GM19468 (cell line): ENCODE data around the gene FRY.

Experiments used
- ATAC-seq: cut with Tn5 transposase; IDR thresholded peaks from one replicate; pipeline ENCODE4 v1.9.1; 2021; ENCODE audit warnings: mild to moderate bottlenecking, moderate library complexity, moderate number of reproducible peaks; ENCODE audit not compliant: unreplicated experiment; ENCODE audit errors: extremely low read depth

The FRY gene

DNA sequence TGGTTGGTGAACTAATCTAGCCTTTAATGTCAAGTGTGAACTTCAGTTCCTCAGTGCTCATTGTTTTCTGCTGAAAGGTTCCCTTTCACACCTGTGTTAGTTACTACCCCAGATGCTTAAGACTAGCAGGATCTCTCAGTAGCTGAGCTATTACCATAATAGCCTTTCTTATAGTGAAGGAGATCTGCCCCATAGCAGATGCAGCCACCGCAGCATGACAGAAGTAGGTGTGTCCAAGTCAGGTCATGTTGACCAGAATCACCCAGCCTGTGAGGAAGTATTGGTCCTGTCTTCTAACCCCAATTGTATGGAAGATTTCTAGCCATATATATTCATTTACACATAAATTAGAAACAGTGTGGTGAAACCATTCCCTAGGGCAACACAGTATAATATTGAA, 246.3 kb downstream of the FRY start:
- no peak for ATAC-seq

DNA sequence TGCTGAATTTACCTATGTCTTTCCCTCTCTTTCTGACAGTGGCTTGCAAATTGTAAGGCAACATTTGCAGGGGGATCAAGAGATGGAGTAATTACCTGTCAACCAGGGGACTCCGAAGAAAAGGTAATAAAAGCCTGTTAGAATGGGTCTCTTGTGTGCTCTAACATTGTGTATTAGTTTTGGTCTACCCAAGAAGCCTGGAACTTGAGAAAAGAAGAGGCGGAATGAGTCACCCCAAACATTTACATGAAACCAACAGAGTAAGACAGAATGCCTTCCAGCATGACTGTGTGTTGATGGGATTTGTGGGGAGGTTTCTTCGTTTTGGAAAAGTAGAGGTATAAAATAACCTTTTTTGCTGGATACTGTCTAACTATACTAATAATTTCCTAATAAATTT, 246.9 kb downstream of the FRY start:
- no peak for ATAC-seq

DNA sequence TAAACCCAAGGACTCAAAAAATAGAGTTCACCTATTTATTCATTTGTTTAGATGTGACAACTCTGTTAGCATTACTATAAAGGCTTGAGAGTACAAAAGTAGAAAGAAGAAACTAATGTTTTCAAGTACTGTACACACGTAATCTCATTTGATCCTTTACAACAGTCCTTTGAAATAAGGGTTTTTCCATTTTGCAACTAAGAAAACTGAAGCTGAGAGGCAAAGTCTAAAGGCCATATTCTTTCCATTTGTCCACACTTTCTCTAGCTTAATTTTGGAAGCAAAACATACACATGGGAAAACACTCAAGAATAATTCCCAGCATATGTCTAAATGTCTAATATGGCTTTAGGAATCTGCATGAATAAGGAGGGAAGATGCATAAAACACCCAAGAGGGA, 249.5 kb downstream of the FRY start:
- ATAC-seq = no peak

DNA sequence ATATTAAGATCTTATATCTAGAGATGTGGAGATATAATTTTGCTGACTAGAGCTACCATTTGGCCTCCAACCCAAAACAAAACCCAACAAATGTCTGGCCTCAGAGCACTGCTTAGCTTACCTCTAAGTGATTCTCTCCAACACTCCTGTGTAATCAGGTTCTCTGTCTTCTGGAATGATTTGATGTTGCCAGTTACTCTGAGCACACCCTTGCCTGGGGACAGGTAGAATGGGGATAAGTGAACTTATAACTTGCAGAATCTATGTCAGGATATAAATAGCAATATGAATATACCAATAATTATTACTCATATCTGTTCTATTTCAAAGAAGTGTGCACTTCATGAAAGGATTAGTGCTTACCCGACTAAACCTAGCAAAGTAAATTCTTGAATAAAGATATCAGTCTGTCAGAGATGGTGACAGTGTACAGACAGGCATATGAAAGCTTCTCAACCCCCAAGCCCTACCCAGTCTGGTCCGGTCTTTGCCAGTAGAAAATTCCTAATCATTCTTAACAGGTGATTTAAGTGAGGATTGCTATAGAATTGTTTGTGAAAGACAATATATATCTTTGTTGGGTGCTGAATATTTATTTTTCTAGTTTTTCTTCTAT, 250.6 kb downstream of the FRY start:
- no peak for ATAC-seq

DNA sequence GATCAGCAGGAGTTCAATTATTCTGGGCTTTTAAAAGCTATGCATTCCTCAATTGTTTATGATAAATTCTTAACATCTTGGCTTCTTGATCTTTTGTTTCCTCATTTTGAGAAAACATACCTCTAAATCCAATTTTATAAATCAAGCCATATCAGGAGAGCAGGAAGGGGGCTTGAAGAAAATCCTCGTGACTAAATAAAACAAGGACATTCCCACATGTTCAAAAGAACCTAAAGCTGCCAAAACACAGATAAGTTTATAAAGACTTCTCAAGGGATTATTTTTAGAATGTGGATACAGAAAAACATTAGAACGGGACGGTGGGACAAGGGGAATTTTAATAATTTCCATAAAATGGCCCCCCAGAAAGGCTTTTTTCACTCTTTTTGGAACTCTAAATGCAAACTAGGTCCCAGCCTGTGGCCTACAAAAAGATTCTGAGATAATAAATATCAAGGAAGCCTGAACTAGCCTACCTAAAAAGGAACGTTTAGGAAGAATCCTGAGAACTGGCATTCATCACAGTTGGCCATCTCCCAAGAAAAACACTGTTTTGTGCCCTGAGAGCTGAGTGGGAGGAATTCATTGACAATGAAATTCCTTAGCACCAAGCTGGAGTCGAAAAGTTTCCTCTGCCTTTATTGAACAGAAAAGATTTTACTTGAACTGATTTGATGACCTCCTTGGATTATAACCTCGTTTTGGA, 253.5 kb downstream of the FRY start:
- ATAC-seq = no peak

DNA sequence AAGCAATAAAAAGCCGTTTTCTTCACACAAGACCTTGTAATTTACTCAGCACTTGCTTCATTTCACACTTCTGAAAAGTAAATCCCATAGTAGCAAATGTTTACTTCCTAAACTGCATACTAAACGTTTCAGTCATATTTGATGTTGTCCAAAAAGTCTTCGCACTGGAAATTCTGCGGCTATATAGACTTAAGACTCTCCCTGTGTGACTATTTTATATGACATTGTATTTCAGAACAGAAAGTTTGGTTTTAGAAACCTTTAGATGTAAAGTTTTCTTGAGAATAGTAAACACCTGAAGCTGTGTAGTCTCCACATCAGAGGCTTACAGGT, 254.0 kb downstream of the FRY start:
- no peak for ATAC-seq

DNA sequence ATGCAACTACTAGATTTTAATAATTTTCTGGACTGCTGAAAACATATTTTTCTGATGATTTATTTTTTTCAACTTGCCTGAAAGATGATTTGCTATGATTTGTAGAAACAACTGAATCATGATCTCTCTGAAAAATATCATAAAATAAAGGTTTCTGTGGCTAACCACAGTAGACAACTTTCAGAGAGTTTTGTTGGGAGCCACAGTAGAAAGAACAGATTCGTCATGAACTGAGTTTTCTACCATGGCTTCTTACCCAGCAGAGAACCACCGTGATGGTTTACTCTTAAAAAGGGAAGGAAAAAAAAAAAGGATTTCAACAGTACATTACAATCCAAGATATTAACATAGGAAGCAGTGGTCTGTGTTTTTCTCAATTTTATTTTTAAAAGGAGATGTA, 265.6 kb downstream of the FRY start:
- ATAC-seq = no peak

DNA sequence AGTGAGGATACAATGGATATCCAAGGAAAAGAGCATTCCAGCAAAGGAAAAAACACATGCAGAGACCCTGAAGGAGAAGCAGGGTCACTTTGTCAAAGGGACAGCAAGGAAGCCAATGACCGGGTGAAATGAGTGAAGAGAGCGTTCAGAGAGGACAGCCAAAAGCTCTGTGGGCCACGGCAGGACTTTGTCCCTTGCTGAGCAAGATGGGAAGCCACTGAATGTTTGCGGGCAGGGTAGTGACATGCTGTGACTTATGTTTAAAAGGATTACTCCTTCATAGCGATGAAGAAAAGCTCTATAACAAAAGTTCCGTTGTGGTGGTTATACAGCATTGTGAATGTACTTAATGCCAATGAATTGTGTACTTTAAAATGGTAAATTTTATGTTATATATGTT, 267.1 kb downstream of the FRY start:
- no peak for ATAC-seq

DNA sequence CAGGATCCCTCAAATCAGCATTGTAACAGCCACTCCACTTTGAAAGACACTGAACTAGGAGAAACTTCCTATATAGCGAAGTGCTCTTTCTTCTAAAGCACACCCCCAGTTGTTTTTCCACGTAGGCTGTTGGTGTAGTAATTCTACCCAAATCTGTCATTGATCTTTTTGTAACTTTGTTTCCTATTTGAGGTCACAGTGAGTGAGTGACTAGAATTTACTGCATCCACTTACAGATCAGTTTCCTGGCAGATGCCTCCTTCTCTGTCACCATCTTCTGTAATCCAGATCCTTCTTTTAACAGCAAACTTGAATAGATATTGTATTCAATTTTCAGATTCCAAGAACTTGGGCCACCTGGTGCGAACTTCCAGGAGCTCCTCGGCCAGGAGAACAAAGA, 268.3 kb downstream of the FRY start:
- no peak for ATAC-seq

DNA sequence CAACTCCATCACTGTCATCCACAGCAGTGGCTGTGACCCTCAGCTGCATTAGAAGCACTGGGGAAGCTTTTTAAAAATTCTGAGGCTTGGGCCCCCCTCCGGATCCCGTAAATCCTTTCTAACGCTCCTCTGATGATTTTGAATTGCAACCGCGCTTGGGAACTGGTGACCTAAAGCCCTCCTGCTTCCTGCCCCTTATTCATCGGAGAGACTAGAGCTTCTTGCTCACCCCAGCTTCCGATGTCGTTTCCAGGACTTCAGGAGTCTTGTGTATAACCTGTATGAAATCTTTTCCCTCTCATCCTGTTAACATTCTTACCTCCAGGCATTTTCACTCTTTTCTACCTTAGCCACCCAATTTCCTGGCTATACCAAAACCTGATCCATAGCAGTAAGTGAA, 268.8 kb downstream of the FRY start:
- ATAC-seq = no peak

DNA sequence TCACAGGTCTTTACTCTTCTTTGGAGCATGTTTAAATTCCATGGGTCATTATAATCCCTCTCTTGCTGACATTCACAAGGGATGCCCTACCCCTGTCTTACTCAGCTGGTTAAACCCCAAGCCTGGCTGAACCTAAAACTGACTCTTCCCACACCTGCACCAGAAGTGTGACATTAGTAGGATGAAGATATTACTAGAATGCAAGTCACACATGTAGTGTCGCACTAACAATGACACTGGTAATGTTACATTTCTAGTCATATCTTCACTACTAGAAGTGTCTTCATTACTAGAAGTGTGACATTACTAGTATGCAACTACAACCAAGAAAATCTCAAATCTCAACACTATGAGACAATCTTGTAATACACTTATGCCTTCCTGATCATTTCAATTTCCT, 269.3 kb downstream of the FRY start:
- ATAC-seq = no peak

DNA sequence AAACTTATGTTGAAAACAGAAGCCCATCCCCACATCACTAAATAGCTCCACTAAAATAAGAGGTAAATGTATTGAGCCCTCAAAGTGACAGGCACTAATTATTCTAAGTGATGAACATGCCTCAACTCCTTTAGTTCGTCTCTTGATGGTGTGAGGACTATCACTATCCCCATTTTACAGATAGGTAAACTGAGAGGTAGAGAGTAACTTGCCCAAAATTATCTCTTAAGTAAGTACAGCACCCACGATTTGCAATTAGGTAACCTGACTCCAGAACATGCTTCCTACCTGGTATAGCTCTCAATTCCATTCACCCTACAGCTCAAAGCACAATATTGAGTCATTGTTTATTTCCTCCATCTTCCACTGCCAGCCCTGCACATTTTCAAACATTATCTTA, 270.9 kb downstream of the FRY start:
- ATAC-seq = no peak

DNA sequence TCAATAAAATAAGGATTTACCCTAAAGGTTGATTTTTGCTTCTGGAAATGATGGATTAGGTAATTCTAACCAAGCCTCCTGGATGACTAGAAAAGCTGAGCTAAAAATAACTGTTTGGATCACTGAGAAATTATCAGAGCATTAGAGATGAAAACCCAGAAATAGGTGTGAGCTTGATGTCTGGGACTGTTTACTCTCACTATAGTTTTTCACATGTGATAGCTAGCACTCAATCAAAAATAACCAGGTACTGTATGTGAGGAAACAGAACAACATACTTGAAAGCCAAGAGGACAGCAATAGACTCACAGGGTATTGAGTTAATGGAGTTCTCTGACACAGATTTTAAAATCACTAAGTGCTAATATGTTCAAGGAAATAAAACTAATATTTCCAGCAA, 274.1 kb downstream of the FRY start:
- ATAC-seq = no peak

DNA sequence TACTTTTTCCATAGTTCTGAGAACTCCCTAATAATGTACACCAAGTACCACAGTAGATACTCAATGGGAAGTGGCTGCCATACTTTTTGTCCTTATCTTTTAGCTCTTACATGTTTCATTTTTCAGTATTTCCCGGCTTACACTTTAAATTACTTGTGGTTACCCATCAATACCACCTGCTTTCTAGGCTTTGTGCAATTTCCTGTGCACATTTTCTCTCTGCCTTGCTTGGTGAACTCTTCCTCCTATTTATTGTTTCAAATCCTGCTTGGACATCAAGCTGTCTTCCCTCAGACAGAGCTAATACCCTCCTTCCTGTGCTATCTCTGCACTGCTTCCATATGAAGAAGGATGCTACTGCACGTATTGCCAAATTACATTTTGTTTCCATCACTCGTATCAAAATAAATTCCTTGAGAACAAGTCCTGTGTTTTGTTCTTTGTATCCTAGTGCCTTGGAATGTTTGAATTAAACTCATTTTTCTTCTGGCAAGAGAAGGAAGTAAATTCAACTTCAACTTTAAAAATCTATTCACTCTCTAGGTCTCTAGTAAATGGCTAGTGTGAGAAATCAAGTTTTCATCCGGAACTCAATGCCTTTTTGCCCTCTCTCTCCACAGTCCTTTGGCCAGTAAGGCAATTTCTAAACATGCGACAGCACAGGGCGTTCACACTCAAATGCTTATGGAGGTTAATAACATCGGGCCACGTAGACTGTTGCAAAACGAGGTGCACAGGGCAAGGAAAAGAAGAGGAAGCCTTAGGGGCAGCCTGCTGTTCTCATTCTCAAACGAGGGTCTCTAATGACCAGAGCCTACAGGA, 277.9 kb downstream of the FRY start:
- no peak for ATAC-seq

DNA sequence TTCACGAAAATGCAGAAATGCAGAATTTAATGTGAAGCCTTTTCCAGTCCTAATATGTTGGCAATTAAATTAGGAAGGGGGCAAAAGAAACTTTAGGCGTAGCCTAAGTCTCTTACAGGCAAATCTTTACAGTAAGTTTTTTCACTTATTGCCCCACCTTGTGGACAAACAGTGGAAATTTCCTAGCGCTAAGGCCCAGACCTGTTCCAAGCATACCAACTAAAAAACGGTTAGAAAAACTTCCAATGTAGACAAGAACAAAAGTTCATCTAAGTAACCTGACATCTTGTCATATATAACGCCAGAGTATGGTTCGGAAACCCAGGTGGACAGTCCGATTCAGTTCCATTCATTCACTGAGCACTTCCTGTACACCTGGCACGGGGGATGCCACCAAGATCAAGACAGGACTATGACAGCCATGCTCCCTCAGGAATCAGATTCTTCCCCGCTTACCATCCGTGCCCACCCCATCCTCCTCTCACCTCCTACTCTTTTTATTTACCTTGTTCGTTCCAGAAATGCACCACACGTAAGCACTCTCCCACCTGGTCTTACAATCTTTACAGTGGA, 278.6 kb downstream of the FRY start:
- no peak for ATAC-seq

DNA sequence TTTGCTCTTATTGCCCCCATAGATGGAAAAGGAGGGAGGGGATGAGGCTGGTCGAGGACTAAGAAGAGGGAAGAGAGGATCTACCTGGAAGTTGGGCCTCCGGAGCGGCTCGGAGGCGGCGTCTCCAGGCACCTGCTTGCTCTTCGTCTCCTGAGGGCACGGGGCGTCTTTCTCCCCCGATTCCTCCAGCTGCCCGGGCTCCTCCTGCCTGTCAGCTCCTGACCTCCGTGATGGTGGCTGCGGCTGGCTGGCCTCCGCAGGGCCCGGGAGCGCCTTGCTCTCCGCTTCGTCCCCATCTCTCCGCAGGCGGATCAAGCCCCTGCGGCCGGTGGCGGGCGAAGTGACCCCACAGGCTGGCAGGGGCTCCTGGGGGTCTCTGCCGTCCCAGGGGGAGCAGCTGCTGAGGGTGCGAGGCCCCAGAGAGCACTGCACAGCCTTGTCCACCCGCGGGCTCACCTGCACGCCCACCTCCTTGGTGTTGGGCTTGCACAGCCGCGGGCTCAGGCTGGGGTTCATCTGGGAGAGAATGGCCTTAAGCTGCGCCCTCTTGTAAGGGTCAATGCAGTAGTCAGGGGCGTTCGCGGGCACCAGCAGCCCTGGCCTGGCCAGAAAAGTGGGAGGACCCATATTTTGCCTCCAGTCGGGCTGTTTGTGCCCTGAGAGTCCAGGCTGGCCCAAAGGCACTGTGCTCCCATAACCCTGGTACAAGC, 279.8 kb downstream of the FRY start:
- ATAC-seq = no peak

DNA sequence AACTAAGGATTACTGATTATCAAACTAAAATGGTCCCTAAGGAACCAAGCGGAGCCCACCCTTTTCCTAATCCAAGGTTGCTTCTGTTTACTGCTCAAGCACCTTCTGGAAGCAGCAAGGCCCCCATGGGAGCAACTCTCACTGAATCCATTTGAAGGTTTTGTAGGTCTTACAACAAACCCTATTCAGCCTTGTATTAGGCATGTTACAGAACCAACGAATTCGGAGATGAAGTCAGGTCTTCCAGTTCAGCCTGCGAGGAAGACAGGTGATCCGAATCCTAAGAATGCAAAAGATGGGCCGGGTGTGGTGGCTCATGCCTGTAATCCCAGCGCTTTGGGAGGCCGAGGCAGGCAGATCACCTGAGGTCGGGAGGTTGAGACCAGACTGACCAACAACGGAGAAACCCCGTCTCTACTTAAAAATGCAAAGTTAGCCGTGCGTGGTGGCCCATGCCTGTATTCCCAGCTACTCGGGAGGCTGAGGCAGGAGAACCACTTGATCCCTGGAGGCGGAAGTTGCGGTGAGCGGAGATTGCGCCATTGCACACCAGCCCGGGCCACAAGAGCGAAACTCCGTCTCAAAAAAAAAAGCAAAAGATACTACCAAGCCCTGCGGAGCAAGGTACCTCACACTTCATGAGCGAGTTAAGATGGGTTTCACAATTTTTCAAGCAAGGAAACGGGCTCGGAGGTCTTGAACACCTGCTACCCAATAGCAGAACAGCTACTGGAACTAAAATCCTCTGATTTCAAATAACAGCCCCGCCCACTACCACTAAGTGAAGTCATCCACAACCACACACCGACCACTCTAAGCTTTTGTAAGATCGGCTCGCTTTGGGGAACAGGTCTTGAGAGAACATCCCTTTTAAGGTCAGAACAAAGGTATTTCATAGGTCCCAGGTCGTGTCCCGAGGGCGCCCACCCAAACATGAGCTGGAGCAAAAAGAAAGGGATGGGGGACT, 283.0 kb downstream of the FRY start:
- ATAC-seq = no peak

DNA sequence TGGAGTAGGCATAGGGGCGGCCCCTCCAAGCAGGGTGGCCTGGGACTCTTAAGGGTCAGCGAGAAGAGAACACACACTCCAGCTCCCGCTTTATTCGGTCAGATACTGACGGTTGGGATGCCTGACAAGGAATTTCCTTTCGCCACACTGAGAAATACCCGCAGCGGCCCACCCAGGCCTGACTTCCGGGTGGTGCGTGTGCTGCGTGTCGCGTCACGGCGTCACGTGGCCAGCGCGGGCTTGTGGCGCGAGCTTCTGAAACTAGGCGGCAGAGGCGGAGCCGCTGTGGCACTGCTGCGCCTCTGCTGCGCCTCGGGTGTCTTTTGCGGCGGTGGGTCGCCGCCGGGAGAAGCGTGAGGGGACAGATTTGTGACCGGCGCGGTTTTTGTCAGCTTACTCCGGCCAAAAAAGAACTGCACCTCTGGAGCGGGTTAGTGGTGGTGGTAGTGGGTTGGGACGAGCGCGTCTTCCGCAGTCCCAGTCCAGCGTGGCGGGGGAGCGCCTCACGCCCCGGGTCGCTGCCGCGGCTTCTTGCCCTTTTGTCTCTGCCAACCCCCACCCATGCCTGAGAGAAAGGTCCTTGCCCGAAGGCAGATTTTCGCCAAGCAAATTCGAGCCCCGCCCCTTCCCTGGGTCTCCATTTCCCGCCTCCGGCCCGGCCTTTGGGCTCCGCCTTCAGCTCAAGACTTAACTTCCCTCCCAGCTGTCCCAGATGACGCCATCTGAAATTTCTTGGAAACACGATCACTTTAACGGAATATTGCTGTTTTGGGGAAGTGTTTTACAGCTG, 283.9 kb downstream of the FRY start, which contains the start of the genes BRCA2 and ZAR1L:
TSS of gene BRCA2 (plus strand) at position 271 of the 790 bp plus-strand sequence. CDS start 953 bp downstream, outside the sequence.
TSS of gene ZAR1L (minus strand) at position 126 of the 790 bp plus-strand sequence. CDS start 3,438 bp downstream, outside the sequence.
- peak; percentile 85 for ATAC-seq

DNA sequence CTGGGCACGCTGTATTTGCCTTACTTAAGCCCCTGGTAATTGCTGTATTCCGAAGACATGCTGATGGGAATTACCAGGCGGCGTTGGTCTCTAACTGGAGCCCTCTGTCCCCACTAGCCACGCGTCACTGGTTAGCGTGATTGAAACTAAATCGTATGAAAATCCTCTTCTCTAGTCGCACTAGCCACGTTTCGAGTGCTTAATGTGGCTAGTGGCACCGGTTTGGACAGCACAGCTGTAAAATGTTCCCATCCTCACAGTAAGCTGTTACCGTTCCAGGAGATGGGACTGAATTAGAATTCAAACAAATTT, 284.4 kb downstream of the FRY start:
- ATAC-seq = peak; percentile 53
